ENCODE data around the gene SCD.
"Not testable (repeated sequence)": the region's sequence is repeated elsewhere in the genome, so short reads cannot be mapped to it uniquely, and the experiment has no call there.

- TF ChIP-seq POLR2A, CTCF (IDR thresholded peaks at IDR 0.05): not testable (repeated sequence)
Observed at GRCh38 chr10:100376656-100377055, 29.6 kb downstream of the SCD start.

Measured in sigmoid colon (tissue), 3 donors.